HG03045 (cell line): ENCODE data around the gene GIPC3.

Experiments
- ATAC-seq: cut with Tn5 transposase; IDR thresholded peaks from one replicate; pipeline ENCODE4 v1.9.1; 2021; ENCODE audit warnings: mild to moderate bottlenecking, moderate library complexity; ENCODE audit not compliant: unreplicated experiment

The GIPC3 gene

GRCh38 chr19:3634496-3635045 is 49.3 kb downstream of the GIPC3 start:
- ATAC-seq = no peak

- no peak for ATAC-seq
Measured at GRCh38 chr19:3636506-3636905, 51.2 kb downstream of the GIPC3 start.

- ATAC-seq = no peak
Measured at GRCh38 chr19:3636962-3637361, 51.7 kb downstream of the GIPC3 start.

- ATAC-seq = no peak
Measured at GRCh38 chr19:3637621-3638020, 52.3 kb downstream of the GIPC3 start.

GRCh38 chr19:3638208-3639193 is 53.2 kb downstream of the GIPC3 start:
- no peak for ATAC-seq

GRCh38 chr19:3639479-3639878 is 54.2 kb downstream of the GIPC3 start:
- no peak for ATAC-seq

GRCh38 chr19:3641515-3642269 is 56.4 kb downstream of the GIPC3 start:
- no peak for ATAC-seq

GRCh38 chr19:3642296-3642695 is 57.0 kb downstream of the GIPC3 start:
- ATAC-seq = no peak
